Fibroblast of lung (primary cell): ENCODE data around the gene SPTBN5. TPM values are rescaled to one million over a fixed set of nuclear protein-coding genes. Genes with fewer than 3 reads are reported as not detected.

ENCODE experiments used
- DNase-seq, 2 donors: peaks; one replicate each; pipeline versions ENCODE4 v3.0.0 to v3.0.0-alpha.2; 2010; ENCODE audit warnings: low read depth in 2 of 2
- H2AFZ ChIP-seq: 2 replicates; pipeline ENCODE4 v1.5.1; 2012; ENCODE audit warnings: low read length, control low read depth, inconsistent platforms
- H3K27ac ChIP-seq: 2 replicates; pipeline ENCODE4 v1.5.1; 2011; ENCODE audit warnings: low read length, control low read depth; ENCODE audit not compliant: insufficient read depth
- H3K27me3 ChIP-seq: 2 replicates; pipeline ENCODE4 v1.5.1; 2011; ENCODE audit warnings: mild to moderate bottlenecking, low read length; ENCODE audit not compliant: control insufficient read depth, insufficient read depth
- H3K36me3 ChIP-seq: 2 replicates; pipeline ENCODE4 v1.5.1; 2011; ENCODE audit warnings: low read length; ENCODE audit not compliant: control insufficient read depth, insufficient read depth
- H3K4me1 ChIP-seq: 2 replicates; pipeline ENCODE4 v1.5.1; 2011; ENCODE audit warnings: low read length; ENCODE audit not compliant: control insufficient read depth, insufficient read depth; ENCODE audit errors: extremely low read depth
- H3K4me2 ChIP-seq: 2 replicates; pipeline ENCODE4 v1.5.1; 2011; ENCODE audit warnings: low read length, control low read depth; ENCODE audit not compliant: insufficient read depth; ENCODE audit errors: extremely low read depth
- H3K4me3 ChIP-seq, 4 experiments: fragments of 200-600 bp in 1 of 4; sonication (generic) in 1 of 4; replicated peaks in 1 of 4; 2 replicates each; pipeline ENCODE4 v1.5.1; 2011 to 2016; ENCODE audit warnings: low read length in 4 of 4, low read depth in 3 of 4, mild to moderate bottlenecking in 3 of 4, control low read depth in 2 of 4, inconsistent platforms in 1 of 4, mixed read lengths in 1 of 4; ENCODE audit not compliant: insufficient read depth in 1 of 4; ENCODE audit errors: control extremely low read depth in 1 of 4
- H3K79me2 ChIP-seq: 2 replicates; pipeline ENCODE4 v1.5.1; 2012; ENCODE audit warnings: mild to moderate bottlenecking, low read length, inconsistent platforms; ENCODE audit not compliant: control insufficient read depth, insufficient read depth
- H3K9ac ChIP-seq: 2 replicates; pipeline ENCODE4 v1.5.1; 2011; ENCODE audit warnings: mild to moderate bottlenecking, low read length, control low read depth; ENCODE audit not compliant: insufficient read depth
- H3K9me3 ChIP-seq: 2 replicates; pipeline ENCODE4 v1.5.1; 2012; ENCODE audit warnings: low read depth, low read length; ENCODE audit not compliant: control insufficient read depth, insufficient read depth
- H4K20me1 ChIP-seq: 2 replicates; pipeline ENCODE4 v1.5.1; 2011; ENCODE audit warnings: low read length; ENCODE audit not compliant: control insufficient read depth, insufficient read depth; ENCODE audit errors: extremely low read depth
- EZH2 ChIP-seq: IDR thresholded peaks from 2 replicates; pipeline ENCODE4 v1.5.1; 2012; ENCODE audit warnings: low read length, control low read depth, mild to moderate bottlenecking; ENCODE audit errors: missing control alignments
- polyA plus RNA-seq, 2 donors: library from polyadenylated mRNA; depleted of rRNA in 1 of 2; stranded (reverse) in 1 of 2; unstranded in 1 of 2; fragments of >200 nt; gene quantifications; 2 replicates each; pipeline ENCODE4 v1.2.1, GENCODE V29; 2011 to 2012; ENCODE audit warnings: missing spikeins in 1 of 2
- total RNA-seq: library from RNA; depleted of rRNA; stranded (reverse); fragments of >200 nt; gene quantifications from 2 replicates; pipeline ENCODE4 v1.2.1, GENCODE V29; 2014
- TF ChIP-seq, protein P1 (sequence below), 2 donors: IDR thresholded peaks in 1 of 2; conservative IDR thresholded peaks in 1 of 2; 1 replicate in 1 of 2; 2 replicates in 1 of 2; pipeline ENCODE4 v1.5.1; 2011 to 2012; ENCODE audit warnings: low read length in 2 of 2, control low read depth in 1 of 2, inconsistent platforms in 1 of 2, low read depth in 1 of 2, mild to moderate bottlenecking in 1 of 2

SPTBN5 gene
- total and polyA plus RNA-seq, 2 donors (not counting 1 experiment from before 2014, with no cell fraction given) = 0.43 to 0.66 TPM

DNA sequence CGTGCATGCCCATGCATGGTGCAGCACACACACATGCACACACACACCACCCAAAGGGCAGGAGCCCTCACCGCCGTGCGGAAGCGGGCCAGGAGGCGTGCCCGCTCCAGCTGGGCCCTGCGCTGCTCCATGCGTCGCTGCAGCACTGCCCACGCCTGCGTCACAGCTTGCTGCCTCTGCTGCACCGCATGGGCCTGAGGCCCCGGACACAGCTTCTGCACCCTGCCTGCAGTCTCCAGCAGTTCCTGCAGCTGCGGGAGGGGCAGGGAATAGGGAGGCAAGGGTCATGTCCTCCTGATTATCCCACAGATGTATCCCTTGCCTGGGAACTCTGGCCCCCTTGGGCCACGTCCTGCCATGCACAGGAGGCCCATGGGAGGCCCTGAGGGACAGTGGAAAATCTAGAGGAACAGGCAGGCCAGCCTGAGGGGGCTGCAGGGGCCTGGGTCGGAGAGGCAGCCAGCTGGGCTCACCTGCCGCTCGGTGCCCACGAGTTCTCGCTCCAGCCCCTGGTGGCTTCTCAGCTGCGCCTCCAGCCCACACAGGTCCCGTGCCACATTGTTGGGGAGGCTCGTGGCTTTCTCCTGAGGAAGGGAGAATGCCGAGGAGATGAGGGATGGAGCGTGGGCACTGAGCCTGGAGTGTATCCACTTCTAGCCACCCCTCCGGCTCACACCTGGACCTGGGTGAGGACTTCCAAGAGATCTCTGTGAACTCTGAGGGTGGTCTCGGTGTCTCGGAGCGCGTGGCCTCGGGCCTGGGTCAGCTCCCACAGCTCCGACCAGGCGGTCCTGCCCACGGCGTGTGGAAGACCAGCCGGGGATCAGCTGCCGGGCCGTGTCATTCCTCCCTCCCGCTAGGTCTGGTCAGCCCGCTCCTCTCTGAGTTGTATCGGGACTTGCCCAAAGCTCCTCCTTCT lies 23.8 kb downstream of the SPTBN5 start:
- DNase-seq = no peak

DNA sequence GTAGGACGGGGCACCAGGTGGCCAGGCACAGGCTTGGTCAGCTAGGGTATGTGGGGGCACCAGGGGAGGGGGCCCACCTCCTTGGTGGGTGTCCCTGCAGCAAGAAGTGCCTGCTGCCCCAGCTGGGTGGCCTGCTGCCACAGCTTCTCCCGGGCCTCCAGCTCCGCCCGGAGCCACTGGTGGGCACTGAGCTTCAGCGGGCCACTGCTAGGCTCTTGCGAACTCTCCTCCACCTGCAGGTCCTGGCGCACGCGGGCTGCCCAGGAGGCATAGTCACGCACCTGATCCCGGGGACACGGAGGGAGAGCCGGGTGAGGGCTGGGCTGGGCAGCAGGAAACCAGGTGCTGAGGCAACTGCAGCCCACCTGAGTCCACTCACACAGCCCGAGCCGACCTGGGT lies 25.5 kb downstream of the SPTBN5 start:
- Histone ChIP-seq H3K27me3 (no peaks in the 10 kb centered on the region), H3K4me2 (no peak overlapping the region), H3K4me1 (peaks cover 6% of the 10 kb centered on the region), H3K9ac (no peak overlapping the region), H3K4me3 (no peak overlapping the region), H3K79me2 (no peaks in the 10 kb centered on the region), H3K36me3 (no peaks in the 10 kb centered on the region), H3K9me3 (no peaks in the 10 kb centered on the region), H2AFZ (no peak overlapping the region), H4K20me1 (no peaks in the 10 kb centered on the region), H3K27ac (no peak overlapping the region)
- DNase-seq = no peak
- TF ChIP-seq, protein P1, sequence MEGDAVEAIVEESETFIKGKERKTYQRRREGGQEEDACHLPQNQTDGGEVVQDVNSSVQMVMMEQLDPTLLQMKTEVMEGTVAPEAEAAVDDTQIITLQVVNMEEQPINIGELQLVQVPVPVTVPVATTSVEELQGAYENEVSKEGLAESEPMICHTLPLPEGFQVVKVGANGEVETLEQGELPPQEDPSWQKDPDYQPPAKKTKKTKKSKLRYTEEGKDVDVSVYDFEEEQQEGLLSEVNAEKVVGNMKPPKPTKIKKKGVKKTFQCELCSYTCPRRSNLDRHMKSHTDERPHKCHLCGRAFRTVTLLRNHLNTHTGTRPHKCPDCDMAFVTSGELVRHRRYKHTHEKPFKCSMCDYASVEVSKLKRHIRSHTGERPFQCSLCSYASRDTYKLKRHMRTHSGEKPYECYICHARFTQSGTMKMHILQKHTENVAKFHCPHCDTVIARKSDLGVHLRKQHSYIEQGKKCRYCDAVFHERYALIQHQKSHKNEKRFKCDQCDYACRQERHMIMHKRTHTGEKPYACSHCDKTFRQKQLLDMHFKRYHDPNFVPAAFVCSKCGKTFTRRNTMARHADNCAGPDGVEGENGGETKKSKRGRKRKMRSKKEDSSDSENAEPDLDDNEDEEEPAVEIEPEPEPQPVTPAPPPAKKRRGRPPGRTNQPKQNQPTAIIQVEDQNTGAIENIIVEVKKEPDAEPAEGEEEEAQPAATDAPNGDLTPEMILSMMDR (conservative IDR thresholded peaks at IDR 0.05 in 1 of 2, IDR thresholded peaks at IDR 0.05 in 1 of 2; ENCODE audit: low read depth in 1 of 2, low read length in 2 of 2) = no peak
- TF ChIP-seq EZH2 = no peak

More for the DNA sequence above, 23.8 kb downstream of the SPTBN5 start:
- Histone ChIP-seq H3K4me3 (no peak overlapping the region), H4K20me1 (no peaks in the 10 kb centered on the region), H3K4me2 (no peak overlapping the region), H3K27me3 (no peaks in the 10 kb centered on the region), H3K36me3 (no peaks in the 10 kb centered on the region), H3K27ac (no peak overlapping the region), H3K79me2 (no peaks in the 10 kb centered on the region), H2AFZ (no peak overlapping the region), H3K9ac (no peak overlapping the region), H3K4me1 (peaks cover 6% of the 10 kb centered on the region), H3K9me3 (no peaks in the 10 kb centered on the region)
- TF ChIP-seq, protein P1 (conservative IDR thresholded peaks at IDR 0.05 in 1 of 2, IDR thresholded peaks at IDR 0.05 in 1 of 2; ENCODE audit: low read depth in 1 of 2, low read length in 2 of 2) = no peak
- no peak for TF ChIP-seq EZH2

DNA sequence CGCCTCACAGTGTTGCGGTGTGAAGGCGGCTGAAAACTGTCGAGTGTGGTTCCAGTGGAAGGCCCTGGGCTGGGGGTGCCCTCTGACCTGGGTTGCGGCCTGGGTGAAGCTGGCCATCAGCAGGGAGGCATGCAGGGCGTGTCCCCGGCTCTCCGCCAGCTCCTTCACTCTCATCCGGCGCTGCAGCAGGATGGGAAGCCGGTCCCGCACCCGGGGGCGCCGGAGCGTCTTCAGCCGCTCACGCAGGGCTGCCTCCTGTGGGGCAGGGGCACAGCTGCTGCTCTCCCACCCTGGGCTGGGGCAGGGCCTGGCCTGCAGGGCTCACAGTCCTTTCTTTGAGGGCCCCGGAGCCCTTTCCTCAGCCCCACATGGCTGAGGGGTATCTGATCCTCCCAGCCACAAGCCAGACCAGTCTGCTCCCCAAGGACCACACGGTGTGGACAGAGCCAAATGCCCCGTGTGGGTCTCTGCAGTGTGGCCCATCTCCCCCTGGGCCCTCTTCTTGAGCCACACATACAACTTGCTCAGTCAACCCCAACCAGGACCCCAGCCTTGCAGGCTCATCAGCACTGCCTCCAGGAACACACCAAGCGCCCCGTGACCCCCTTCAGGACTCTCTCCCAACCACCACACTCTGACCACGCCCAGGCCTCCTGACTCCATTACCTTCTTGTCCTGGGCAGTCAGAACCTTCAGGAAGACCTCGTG lies 26.8 kb downstream of the SPTBN5 start:
- no peaks in the 10 kb centered on the region for H3K27me3 ChIP-seq
- no peak overlapping the region for H3K4me2 ChIP-seq
- H4K20me1 ChIP-seq = no peaks in the 10 kb centered on the region
- no peak for DNase-seq
- H3K36me3 ChIP-seq = no peaks in the 10 kb centered on the region
- H3K9ac ChIP-seq = no peak overlapping the region
- H3K4me3 ChIP-seq = no peak overlapping the region
- no peak overlapping the region for H2AFZ ChIP-seq
- H3K79me2 ChIP-seq = no peaks in the 10 kb centered on the region
- peaks cover 6% of the 10 kb centered on the region for H3K4me1 ChIP-seq
- no peak overlapping the region for H3K27ac ChIP-seq
- H3K9me3 ChIP-seq = no peaks in the 10 kb centered on the region
- TF ChIP-seq, protein P1 (conservative IDR thresholded peaks at IDR 0.05 in 1 of 2, IDR thresholded peaks at IDR 0.05 in 1 of 2; ENCODE audit: low read depth in 1 of 2, low read length in 2 of 2) = no peak
- no peak for TF ChIP-seq EZH2
